Esophagus squamous epithelium (tissue), 5 donors: Measurements from ENCODE around the gene CADPS. TPM values are rescaled to one million over a fixed set of nuclear protein-coding genes. Genes with fewer than 3 reads are reported as not detected.

ENCODE experiments used
- DNase-seq: peaks from one replicate; lab custom pipeline; 2025; lab: John Stamatoyannopoulos, UW
- H3K27ac ChIP-seq, 4 donors: fragments of 200-600 bp; sonication (generic); one replicate each; pipeline ENCODE4 v1.5.1; 2016 to 2019; ENCODE audit warnings: mild to moderate bottlenecking in 1 of 4
- H3K27me3 ChIP-seq, 4 donors: fragments of 200-600 bp; sonication (generic); 1 replicate in 3 of 4; 2 replicates in 1 of 4; pipeline versions ENCODE4 v1.5.1 to v1.6.0; 2017 to 2021; ENCODE audit warnings: antibody characterized with exemption in 1 of 4
- H3K36me3 ChIP-seq, 3 donors: fragments of 200-600 bp; sonication (generic); one replicate each; pipeline ENCODE4 v1.5.1; 2016 to 2019
- H3K4me1 ChIP-seq, 3 donors: fragments of 200-600 bp; sonication (generic); one replicate each; pipeline ENCODE4 v1.5.1; 2017 to 2019
- H3K4me3 ChIP-seq, 4 donors: fragments of 200-600 bp; sonication (generic); 1 replicate in 3 of 4; 2 replicates in 1 of 4; pipeline ENCODE4 v1.5.1; 2016 to 2019; ENCODE audit warnings: mild to moderate bottlenecking in 2 of 4, moderate library complexity in 1 of 4
- H3K9me3 ChIP-seq, 3 donors: fragments of 200-600 bp; sonication (generic); one replicate each; pipeline ENCODE4 v1.5.1; 2016 to 2019
- POLR2A ChIP-seq, 4 donors: fragments of 450-650 bp; IDR thresholded peaks; one replicate each; pipeline ENCODE4 v1.6.1; 2017; ENCODE audit warnings: antibody characterized with exemption in 4 of 4, mild to moderate bottlenecking in 4 of 4, moderate library complexity in 3 of 4
- WGBS, 2 donors: methylation state at CpG; one replicate each; pipeline ENCODE4 v1.1.5; 2018; 5-methylcytosine and 5-hydroxymethylcytosine counted together
- intact Hi-C: fragments of 100-400 bp; cut with DNase I; formaldehyde crosslinking; loops from one replicate; pipeline ENCODE4 v1.15.0; 2022
- total RNA-seq, 4 donors: library from RNA; depleted of rRNA; stranded (reverse); fragments of >200 nt; gene quantifications; one replicate each; pipeline ENCODE4 v1.1.0, GENCODE V29; 2016
- TF ChIP-seq, protein P1 (sequence below), 6 experiments: fragments of 450-650 bp in 4 of 6; fragments of 200-600 bp in 2 of 6; sonication (generic) in 2 of 6; IDR thresholded peaks; one replicate each; pipeline ENCODE4 v1.5.1; 2016 to 2019; ENCODE audit warnings: antibody characterized with exemption in 6 of 6, mild to moderate bottlenecking in 4 of 6, moderate library complexity in 4 of 6
- donor health status: DM: yes; HTN: yes; CAD: no.

Gene CADPS
- total RNA-seq, 4 donors from 2014 or later = 0.09 to 4.8 TPM; not detected in 2

DNA sequence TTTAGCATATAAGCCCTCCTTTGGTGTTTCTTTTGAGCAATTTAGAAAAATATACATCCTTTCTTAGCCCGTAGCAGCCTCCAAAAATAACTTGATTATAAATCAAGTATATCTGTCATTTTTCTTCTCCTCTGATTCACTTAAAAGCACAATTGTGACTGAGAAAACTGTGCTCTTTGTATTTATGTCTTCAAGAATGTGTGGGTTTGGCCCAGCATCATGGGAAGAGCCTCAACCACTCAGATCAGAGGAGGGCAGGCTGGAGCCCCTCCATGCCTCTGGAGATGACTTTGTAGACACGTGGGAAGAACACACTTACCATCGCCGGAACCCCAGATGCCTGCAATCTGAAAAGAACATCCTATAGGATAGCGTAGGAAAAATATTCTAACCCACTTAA lies 378.1 kb downstream of the CADPS start:
- intact Hi-C loops = no loop called here
- 63 to 78% methylated on average over 5 of the region's 5 CpGs for WGBS, 2 donors
- Histone ChIP-seq H3K27me3 (no peaks in the 10 kb centered on the region), H3K27ac (no peak overlapping the region), H3K4me1 (peaks cover 0 to 12% (median 0%) of the 10 kb centered on the region in 3 donors), H3K36me3 (no peaks in the 10 kb centered on the region), H3K4me3 (no peak overlapping the region), H3K9me3 (no peaks in the 10 kb centered on the region)
- DNase-seq = no peak
- TF ChIP-seq POLR2A (IDR thresholded peaks at IDR 0.05) = no peak

DNA sequence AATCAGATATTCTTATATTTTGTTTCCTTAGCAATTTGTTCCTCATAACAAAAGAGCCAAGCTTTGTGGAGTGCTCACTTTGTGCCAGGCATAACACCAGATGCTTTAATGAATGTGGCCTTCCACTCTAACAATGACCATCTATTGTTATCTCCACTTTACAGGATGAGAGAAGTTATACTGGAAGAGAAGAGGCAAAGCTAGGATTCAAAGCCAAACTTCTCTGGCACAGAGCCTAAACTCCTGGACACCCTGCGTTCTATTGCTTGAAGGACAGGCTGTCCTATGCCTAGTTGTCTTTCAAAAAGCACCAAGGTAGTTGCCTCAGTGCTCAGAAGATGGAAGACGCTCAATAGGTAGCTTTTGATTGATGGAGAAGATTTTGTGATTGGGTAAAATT lies 378.7 kb downstream of the CADPS start:
- H3K27me3 ChIP-seq = no peaks in the 10 kb centered on the region
- no peak overlapping the region for H3K4me3 ChIP-seq
- H3K36me3 ChIP-seq = no peaks in the 10 kb centered on the region
- no peaks in the 10 kb centered on the region for H3K9me3 ChIP-seq
- TF ChIP-seq, protein P1, sequence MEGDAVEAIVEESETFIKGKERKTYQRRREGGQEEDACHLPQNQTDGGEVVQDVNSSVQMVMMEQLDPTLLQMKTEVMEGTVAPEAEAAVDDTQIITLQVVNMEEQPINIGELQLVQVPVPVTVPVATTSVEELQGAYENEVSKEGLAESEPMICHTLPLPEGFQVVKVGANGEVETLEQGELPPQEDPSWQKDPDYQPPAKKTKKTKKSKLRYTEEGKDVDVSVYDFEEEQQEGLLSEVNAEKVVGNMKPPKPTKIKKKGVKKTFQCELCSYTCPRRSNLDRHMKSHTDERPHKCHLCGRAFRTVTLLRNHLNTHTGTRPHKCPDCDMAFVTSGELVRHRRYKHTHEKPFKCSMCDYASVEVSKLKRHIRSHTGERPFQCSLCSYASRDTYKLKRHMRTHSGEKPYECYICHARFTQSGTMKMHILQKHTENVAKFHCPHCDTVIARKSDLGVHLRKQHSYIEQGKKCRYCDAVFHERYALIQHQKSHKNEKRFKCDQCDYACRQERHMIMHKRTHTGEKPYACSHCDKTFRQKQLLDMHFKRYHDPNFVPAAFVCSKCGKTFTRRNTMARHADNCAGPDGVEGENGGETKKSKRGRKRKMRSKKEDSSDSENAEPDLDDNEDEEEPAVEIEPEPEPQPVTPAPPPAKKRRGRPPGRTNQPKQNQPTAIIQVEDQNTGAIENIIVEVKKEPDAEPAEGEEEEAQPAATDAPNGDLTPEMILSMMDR (IDR thresholded peaks at IDR 0.05) = no peak
- no peak for TF ChIP-seq POLR2A (IDR thresholded peaks at IDR 0.05)
- H3K27ac ChIP-seq = no peak overlapping the region
- no peak for DNase-seq
- 60 to 78% methylated on average over 2 of the region's 2 CpGs for WGBS, 2 donors
- intact Hi-C loops = no loop called here
- peaks cover 0 to 12% (median 0%) of the 10 kb centered on the region in 3 donors for H3K4me1 ChIP-seq

DNA sequence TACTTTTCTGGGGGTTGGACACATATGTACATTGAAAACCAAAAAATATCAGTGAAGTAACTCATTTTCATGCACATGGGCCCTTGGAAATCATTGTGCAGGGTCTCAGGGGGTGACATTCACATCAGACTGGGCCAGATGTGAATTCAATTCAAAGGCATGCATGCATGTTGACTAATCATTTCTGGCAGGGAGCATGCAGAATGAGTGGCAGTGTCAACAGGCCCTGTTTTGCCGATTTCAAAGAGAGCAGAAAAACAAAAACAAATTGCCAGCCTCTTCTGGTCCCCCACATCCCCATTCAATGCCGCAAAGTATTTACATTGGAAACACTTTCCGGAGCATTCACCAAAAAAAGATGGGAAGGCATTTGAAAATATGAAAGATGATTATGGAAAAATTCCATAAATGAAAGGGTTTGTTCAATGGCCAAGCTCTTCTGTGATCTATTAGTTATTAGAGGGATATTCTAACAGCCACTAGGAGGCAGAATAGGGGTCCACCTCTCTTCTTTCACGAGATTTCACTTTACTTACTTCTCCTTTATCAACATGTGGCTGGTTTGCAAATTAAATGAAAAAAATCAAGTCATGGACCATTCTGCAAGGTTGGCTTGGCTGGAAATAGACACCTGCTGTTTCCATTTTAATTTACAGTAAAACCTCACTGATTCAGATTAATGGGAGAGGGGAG lies 382.0 kb downstream of the CADPS start:
- no peak for DNase-seq

DNA sequence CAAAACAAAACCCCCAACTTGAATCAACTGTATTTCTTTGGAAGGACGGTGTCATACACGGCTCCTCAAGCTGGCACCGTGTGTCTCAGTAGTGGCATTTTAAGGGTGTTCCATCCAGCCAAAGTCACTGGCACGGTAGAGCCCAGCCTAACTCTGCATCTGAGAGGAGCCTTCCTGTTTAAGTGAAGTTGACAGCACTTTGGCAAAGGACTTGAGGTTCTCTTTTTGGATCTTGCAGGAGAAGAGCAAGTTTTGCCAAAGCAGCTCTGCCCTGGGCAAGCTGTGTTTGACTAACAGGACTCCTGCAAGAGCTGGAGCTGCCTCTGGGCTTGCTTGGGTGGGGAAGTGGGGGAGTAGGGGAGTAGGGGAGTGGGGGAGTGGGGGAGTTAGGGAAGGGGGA lies 392.3 kb downstream of the CADPS start:
- H3K9me3 ChIP-seq = no peaks in the 10 kb centered on the region
- H3K4me1 ChIP-seq = no peaks in the 10 kb centered on the region
- intact Hi-C loops = no loop called here
- H3K27me3 ChIP-seq = peaks cover 0 to 6% (median 0%) of the 10 kb centered on the region in 4 donors
- no peak overlapping the region for H3K4me3 ChIP-seq
- no peak for TF ChIP-seq POLR2A (IDR thresholded peaks at IDR 0.05)
- TF ChIP-seq, protein P1 (IDR thresholded peaks at IDR 0.05) = no peak
- WGBS, 2 donors = 13 to 31% methylated on average over 4 of the region's 4 CpGs
- no peak overlapping the region for H3K27ac ChIP-seq
- no peak for DNase-seq
- no peaks in the 10 kb centered on the region for H3K36me3 ChIP-seq

More for the DNA sequence above, 382.0 kb downstream of the CADPS start:
- Histone ChIP-seq H3K27ac (no peak overlapping the region), H3K4me1 (no peaks in the 10 kb centered on the region), H3K27me3 (no peaks in the 10 kb centered on the region), H3K4me3 (no peak overlapping the region), H3K36me3 (no peaks in the 10 kb centered on the region), H3K9me3 (no peaks in the 10 kb centered on the region)
- 48 to 63% methylated on average over 4 of the region's 4 CpGs for WGBS, 2 donors
- TF ChIP-seq, protein P1 (IDR thresholded peaks at IDR 0.05) = no peak
- TF ChIP-seq POLR2A (IDR thresholded peaks at IDR 0.05) = no peak
- intact Hi-C loops = no loop called here

DNA sequence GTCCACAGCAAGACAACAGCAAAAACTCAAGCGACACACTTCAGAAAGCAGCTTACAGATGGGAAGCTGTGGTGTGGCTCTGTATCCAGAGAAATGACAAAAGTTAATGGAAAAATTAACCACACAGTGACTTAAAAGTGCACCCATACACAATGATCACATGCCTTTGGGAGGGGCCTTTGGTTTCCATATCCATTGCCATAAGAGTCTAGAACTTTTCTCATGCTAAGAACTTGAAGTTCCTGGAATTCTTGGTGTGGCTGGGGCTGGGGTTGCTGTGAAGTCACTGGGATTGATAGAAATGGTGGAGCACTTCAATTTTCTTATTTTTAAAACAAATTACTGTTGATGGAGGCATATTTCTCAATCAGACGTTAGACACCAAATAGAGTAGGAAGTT lies 393.3 kb downstream of the CADPS start:
- intact Hi-C loops = no loop called here
- TF ChIP-seq, protein P1 (IDR thresholded peaks at IDR 0.05) = no peak
- no peak for TF ChIP-seq POLR2A (IDR thresholded peaks at IDR 0.05)
- Histone ChIP-seq H3K9me3 (no peaks in the 10 kb centered on the region), H3K4me3 (no peak overlapping the region), H3K4me1 (no peaks in the 10 kb centered on the region), H3K27me3 (peaks cover 0 to 6% (median 0%) of the 10 kb centered on the region in 4 donors), H3K27ac (no peak overlapping the region), H3K36me3 (no peaks in the 10 kb centered on the region)
- WGBS, 2 donors = 82% methylated on average over 2 of the region's 2 CpGs
- no peak for DNase-seq
